K562 (cell line): ENCODE data around the gene HSPB2. TPM values are rescaled to one million over a fixed set of nuclear protein-coding genes. Genes with fewer than 3 reads are reported as not detected.

Experiments used
- ETV5 ChIP-seq: sonication (generic); formaldehyde crosslinking; IDR thresholded peaks from 2 replicates; pipeline ENCODE4 v1.4.0; 2020; ENCODE audit warnings: low read depth, mild to moderate bottlenecking, missing genetic modification reagents
- HES1 ChIP-seq: fragments of 450-650 bp; IDR thresholded peaks from 2 replicates; pipeline ENCODE4 v1.6.1; 2016; ENCODE audit warnings: low read depth, mild to moderate bottlenecking, moderate library complexity
- MYBL2 ChIP-seq, 2 experiments: fragments of 450-650 bp in 1 of 2; sonication (generic) in 1 of 2; formaldehyde crosslinking in 1 of 2; IDR thresholded peaks; 2 replicates each; pipeline versions ENCODE4 v1.6.1 to v1.8.1; 2017 to 2022; ENCODE audit warnings: borderline replicate concordance in 1 of 2, inconsistent platforms in 1 of 2, low read depth in 1 of 2, mild to moderate bottlenecking in 1 of 2, missing genetic modification reagents in 1 of 2, moderate library complexity in 1 of 2
- NR2C2 ChIP-seq, 2 experiments: fragments of 200-800 bp in 1 of 2; sonication (Bioruptor generic) in 1 of 2; sonication (generic) in 1 of 2; formaldehyde crosslinking in 1 of 2; IDR thresholded peaks; 2 replicates each; pipeline versions ENCODE4 v1.6.1 to v1.8.0; 2016 to 2022; ENCODE audit warnings: mild to moderate bottlenecking in 1 of 2, missing compliant biosample characterization in 1 of 2, missing genetic modification characterization in 1 of 2, missing genetic modification reagents in 1 of 2
- NR2F6 ChIP-seq: fragments of 450-650 bp; formaldehyde crosslinking; IDR thresholded peaks from 2 replicates; pipeline ENCODE4 v1.4.0; 2020; ENCODE audit warnings: mild to moderate bottlenecking
- SMC3 ChIP-seq: conservative IDR thresholded peaks from 2 replicates; pipeline ENCODE4 v1.6.1; 2011; ENCODE audit warnings: low read depth, low read length, improper control_type of control experiment; ENCODE audit not compliant: insufficient read depth
- SPI1 ChIP-seq: IDR thresholded peaks from 2 replicates; pipeline ENCODE4 v1.6.1; 2011; ENCODE audit warnings: low read depth, low read length, control low read depth, borderline replicate concordance
- ZC3H8 ChIP-seq: fragments of 450-650 bp; IDR thresholded peaks from 2 replicates; pipeline ENCODE4 v1.6.1; 2017
- ZKSCAN8 ChIP-seq: fragments of 200-800 bp; sonication (Bioruptor generic); IDR thresholded peaks from 2 replicates; pipeline ENCODE4 v1.6.1; 2016; ENCODE audit warnings: missing genetic modification characterization, missing compliant biosample characterization
- ZSCAN29 ChIP-seq: fragments of 450-650 bp; IDR thresholded peaks from 2 replicates; pipeline ENCODE4 v1.6.1; 2017
- polyA plus RNA-seq, 8 experiments: library from polyadenylated mRNA; depleted of rRNA in 4 of 8; stranded (reverse) in 5 of 8; unstranded in 3 of 8; fragments of >200 nt; fragmentation: Nextera tagmentation in 2 of 8; fragmentation: Illumina TruSeq in 1 of 8; extraction: Ambion mirVana in 2 of 8; extraction: Trizol in 1 of 8; gene quantifications; 2 replicates each; pipeline versions ENCODE4 v1.2.1 to v1.2.3, GENCODE V29; 2011 to 2014; ENCODE audit warnings: inconsistent platforms in 1 of 8, missing spikeins in 1 of 8
- total RNA-seq, 7 experiments: library from RNA; depleted of rRNA in 6 of 7; stranded (reverse); fragments of >200 nt in 6 of 7; fragmentation: Illumina TruSeq in 2 of 7; extraction: Trizol in 2 of 7; gene quantifications; 2 replicates each; pipeline versions ENCODE4 v1.2.1 to v1.2.3, GENCODE V29; 2011 to 2021; ENCODE audit warnings: low replicate concordance in 1 of 7
- TF ChIP-seq, protein P1 (sequence below), 3 experiments: fragments of 200-800 bp in 1 of 3; sonication (Bioruptor generic) in 1 of 3; sonication (generic) in 1 of 3; formaldehyde crosslinking in 1 of 3; IDR thresholded peaks; 2 replicates each; pipeline versions ENCODE4 v1.6.1 to v1.8.0; 2016 to 2022; ENCODE audit warnings: mild to moderate bottlenecking in 2 of 3, missing compliant biosample characterization in 2 of 3, missing genetic modification characterization in 2 of 3, missing genetic modification reagents in 1 of 3
- TF ChIP-seq, protein P2 (sequence below): fragments of 250-450 bp; sonication (Bioruptor Pico); IDR thresholded peaks from 2 replicates; pipeline ENCODE4 v1.8.0; 2022; ENCODE audit warnings: moderate library complexity, mild to moderate bottlenecking, inconsistent platforms
- TF ChIP-seq, protein P3 (sequence below): conservative IDR thresholded peaks from 2 replicates; pipeline ENCODE4 v1.6.1; 2011; ENCODE audit warnings: low read depth, mild to moderate bottlenecking, low read length; ENCODE audit not compliant: control insufficient read depth
- TF ChIP-seq, protein P4 (sequence below): fragments of 250-450 bp; sonication (Bioruptor Pico); IDR thresholded peaks from 2 replicates; pipeline ENCODE4 v1.4.0; 2020; ENCODE audit warnings: mild to moderate bottlenecking
- TF ChIP-seq, protein P5 (sequence below): fragments of 450-650 bp; IDR thresholded peaks from 2 replicates; pipeline ENCODE4 v1.6.1; 2018; ENCODE audit warnings: mild to moderate bottlenecking, low read depth; ENCODE audit not compliant: partially characterized antibody

The HSPB2 gene
- total and polyA plus RNA-seq, 9 of the 15 experiments (the other 6 are each of a cell fraction or from before 2014, with no cell fraction given) = 0.06 to 0.35 (median 0.11) TPM; not detected in 5

DNA sequence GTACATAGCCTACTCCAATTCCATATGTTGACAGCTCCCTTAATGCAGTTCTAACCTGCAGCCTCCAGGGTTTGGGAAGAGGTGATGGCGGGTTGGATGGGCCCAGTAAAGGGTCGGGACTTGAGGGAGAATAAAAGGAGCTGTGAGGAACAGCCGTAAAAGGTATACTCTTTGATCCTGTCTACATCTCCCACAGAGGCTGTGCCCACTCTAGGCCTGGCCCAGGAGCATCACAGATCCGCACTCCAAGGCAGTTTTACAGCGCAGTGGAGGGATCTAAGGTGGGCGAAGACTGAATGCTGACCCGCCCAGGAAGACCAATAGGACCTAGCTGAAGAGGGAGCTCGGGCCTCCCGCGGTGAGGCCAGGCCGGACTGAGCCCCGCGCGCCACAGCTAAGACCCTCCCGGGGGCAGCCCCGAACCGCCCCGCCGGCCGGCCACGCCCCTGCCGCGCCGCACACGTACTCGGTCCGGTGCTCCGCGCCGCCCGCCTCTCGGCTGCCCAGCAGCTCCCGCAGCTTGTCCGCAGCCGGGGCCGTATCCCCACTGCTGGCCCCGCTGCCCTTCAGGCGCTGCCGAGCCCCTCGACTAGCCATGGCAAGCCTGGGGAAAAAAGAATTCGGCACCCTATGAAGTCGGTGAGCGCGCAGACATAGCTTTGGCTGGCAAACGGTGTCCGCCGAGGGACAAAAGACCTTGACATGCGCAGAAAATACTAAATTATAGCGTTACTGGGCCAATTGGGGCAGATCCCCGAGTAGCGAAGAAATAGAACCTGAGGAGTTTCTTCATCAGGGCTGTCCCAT, 41.4 kb upstream of the HSPB2 start, which contains the start of gene ALG9 (continued):
- TF ChIP-seq SMC3 (no peak), SPI1 (no peak), ETV5 (no peak; the same call in 1 of the 2 replicates), ZC3H8 (no peak), ZSCAN29 (no peak), NR2C2 (CRISPR knock-in tag; IDR thresholded peaks at IDR 0.05) (no peak), NR2C2 (tag; IDR thresholded peaks at IDR 0.05) (no peak), NR2F6 (CRISPR knock-in tag) (no peak), MYBL2 (IDR thresholded peaks at IDR 0.05; ENCODE audit: low read depth) (no peak), MYBL2 (CRISPR knock-in tag; IDR thresholded peaks at IDR 0.05; ENCODE audit: borderline replicate concordance) (no peak), ZKSCAN8 (CRISPR knock-in tag) (no peak), HES1 (no peak)
- TF ChIP-seq, protein P1, sequence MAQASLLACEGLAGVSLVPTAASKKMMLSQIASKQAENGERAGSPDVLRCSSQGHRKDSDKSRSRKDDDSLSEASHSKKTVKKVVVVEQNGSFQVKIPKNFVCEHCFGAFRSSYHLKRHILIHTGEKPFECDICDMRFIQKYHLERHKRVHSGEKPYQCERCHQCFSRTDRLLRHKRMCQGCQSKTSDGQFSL (CRISPR knock-in tag; IDR thresholded peaks at IDR 0.05) = no peak
- TF ChIP-seq, protein P1 (tag; IDR thresholded peaks at IDR 0.05) = no peak
- TF ChIP-seq, protein P2, sequence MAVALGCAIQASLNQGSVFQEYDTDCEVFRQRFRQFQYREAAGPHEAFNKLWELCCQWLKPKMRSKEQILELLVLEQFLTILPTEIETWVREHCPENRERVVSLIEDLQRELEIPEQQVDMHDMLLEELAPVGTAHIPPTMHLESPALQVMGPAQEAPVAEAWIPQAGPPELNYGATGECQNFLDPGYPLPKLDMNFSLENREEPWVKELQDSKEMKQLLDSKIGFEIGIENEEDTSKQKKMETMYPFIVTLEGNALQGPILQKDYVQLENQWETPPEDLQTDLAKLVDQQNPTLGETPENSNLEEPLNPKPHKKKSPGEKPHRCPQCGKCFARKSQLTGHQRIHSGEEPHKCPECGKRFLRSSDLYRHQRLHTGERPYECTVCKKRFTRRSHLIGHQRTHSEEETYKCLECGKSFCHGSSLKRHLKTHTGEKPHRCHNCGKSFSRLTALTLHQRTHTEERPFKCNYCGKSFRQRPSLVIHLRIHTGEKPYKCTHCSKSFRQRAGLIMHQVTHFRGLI (CRISPR knock-in tag) = no peak
- TF ChIP-seq, protein P3, sequence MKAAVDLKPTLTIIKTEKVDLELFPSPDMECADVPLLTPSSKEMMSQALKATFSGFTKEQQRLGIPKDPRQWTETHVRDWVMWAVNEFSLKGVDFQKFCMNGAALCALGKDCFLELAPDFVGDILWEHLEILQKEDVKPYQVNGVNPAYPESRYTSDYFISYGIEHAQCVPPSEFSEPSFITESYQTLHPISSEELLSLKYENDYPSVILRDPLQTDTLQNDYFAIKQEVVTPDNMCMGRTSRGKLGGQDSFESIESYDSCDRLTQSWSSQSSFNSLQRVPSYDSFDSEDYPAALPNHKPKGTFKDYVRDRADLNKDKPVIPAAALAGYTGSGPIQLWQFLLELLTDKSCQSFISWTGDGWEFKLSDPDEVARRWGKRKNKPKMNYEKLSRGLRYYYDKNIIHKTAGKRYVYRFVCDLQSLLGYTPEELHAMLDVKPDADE = peak; percentile 80; the same call in 1 of the 2 replicates
- TF ChIP-seq, protein P4, sequence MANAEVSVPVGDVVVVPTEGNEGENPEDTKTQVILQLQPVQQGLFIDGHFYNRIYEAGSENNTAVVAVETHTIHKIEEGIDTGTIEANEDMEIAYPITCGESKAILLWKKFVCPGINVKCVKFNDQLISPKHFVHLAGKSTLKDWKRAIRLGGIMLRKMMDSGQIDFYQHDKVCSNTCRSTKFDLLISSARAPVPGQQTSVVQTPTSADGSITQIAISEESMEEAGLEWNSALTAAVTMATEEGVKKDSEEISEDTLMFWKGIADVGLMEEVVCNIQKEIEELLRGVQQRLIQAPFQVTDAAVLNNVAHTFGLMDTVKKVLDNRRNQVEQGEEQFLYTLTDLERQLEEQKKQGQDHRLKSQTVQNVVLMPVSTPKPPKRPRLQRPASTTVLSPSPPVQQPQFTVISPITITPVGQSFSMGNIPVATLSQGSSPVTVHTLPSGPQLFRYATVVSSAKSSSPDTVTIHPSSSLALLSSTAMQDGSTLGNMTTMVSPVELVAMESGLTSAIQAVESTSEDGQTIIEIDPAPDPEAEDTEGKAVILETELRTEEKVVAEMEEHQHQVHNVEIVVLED (CRISPR knock-in tag) = peak; percentile 53; the same call in 1 of the 2 replicates
- TF ChIP-seq, protein P5, sequence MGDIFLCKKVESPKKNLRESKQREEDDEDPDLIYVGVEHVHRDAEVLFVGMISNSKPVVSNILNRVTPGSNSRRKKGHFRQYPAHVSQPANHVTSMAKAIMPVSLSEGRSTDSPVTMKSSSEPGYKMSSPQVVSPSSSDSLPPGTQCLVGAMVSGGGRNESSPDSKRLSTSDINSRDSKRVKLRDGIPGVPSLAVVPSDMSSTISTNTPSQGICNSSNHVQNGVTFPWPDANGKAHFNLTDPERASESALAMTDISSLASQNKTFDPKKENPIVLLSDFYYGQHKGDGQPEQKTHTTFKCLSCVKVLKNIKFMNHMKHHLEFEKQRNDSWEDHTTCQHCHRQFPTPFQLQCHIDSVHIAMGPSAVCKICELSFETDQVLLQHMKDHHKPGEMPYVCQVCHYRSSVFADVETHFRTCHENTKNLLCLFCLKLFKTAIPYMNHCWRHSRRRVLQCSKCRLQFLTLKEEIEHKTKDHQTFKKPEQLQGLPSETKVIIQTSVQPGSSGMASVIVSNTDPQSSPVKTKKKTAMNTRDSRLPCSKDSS = no peak
